GM18861 (cell line): Measurements from ENCODE around the gene WDR86.
A peak's percentile ranks its signal among the peaks of the same experiment; 100 is the strongest.

ENCODE experiments used
- ATAC-seq: cut with Tn5 transposase; IDR thresholded peaks from one replicate; pipeline ENCODE4 v1.9.1; 2021; ENCODE audit not compliant: unreplicated experiment

WDR86 gene

DNA sequence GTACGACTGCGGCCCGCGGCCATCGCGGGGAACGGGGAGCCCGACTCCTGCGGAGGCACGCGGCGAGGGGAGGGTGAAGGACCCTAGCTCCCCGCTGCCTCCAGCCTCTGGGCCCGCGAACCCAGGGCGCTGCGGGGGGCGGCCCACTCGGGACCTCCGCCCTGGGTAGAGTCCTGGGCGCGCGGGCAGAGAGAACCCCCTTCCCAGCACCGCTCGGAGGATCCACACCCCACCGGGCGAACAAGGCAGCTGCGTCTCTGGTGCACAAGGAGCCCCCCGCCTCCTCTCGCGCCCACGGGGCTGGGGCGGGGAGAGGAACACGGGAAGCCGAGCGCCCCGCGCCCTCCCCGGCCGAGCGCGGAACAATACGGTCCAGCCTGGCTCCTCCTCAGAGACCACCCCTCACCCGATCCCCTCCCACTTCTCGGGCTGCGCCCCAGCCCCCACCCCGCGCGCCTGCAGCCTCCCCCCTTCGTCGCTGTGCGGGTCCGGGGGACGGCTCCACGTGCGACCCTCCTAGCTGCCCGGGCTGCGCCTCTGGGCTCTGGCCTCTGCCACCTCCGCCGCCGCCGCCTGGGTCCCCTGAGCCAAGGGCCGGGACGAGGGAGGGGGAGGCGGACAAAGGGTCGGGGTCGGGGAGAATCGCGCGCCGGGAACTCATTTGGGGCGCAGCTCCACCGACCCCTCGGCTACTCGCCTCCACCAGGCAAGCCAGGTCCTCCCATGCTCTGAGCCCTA lies at the start of gene WDR86:
Gene WDR86, minus strand, starts transcription at position 372 of the 738 bp plus-strand sequence. CDS start 449 bp downstream, outside the sequence.
- no peak for ATAC-seq

DNA sequence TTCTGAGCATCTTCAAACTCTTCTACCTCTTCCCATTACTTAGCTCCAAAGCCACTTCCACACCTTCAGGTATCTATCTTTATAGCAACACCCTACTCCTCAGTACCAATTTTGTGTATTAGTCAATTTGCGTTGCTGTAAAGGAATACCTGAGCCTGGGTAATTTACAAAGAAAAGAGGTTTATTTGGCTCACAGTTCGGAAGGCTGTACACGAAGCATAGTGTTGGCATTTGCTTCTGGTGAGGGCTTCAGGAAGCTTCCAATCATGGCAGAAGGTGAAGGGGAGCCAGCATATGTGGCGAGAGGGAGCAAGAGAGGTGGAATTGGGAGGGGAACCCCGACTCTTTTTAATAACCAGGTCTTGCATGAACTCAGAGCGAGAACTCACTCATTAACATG lies 47.7 kb upstream of the WDR86 start:
- no peak for ATAC-seq

GRCh38 chr7:151456782-151457181 lies 46.9 kb upstream of the WDR86 start:
- no peak for ATAC-seq

DNA sequence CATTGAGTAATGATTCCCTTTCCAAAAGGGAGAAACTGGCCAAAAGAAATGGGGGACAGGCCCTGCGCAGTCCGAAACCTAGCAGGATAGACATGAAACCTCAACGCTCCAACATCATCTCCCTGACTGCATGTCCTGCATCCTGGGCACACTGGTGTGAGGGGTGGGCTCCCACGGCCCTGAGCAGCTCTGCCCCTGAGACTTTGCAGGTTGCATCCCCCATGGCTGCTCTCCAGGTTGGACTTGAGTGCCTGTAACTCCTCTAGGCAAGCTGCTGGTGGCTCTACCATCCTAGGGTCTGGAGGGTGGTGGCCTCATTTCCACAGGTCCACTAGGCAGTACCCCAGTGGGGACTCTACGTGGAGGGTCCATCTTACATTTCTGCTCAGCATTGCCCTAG lies 46.4 kb upstream of the WDR86 start:
- no peak for ATAC-seq

DNA sequence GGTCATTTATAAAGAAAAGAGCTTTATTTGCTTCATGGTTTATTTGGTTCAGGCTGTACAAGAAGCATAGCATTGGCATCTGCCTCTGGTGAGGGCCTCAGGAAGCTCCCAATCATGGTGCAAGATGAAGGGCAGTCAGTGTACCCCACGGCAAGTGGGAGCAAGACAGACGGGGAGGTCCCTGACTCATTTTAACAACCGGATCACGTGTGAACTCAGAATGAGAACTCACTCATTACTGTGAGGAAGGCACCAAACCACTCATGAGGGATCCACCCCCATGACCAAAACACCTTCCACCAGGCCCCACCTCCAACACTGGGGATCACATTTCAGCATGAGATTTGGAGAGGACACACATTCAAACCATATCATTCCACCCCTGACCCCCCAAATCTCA lies 45.9 kb upstream of the WDR86 start:
- ATAC-seq = no peak

DNA sequence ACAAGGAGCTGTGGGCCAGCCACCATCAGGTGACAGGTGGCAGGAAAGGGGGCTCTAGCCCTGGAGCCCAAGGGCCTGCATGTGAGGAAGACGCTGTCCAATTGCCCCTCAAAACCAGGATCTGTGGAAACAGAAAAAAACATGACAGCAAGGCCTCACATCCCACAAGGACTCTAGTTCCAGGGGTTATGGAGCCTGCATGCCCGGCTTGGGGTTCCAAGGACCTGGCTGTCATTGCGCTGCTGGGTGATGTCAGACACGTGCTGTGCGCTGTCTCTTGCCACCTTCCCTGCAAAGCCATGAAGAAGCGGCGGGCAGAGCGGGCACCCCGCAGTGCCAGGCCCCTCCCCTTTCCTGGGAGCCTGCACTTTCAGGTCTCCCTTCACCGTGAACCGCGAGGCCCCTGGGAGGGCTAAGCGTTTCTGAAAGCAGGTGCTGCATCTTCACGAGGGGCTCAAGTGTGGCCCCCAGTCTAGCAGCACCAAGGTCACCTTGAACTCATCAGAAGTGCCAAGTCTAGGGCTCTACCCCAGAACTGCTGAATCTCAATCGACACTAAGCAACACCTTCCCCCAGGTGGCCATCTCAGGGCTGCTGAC lies 45.2 kb upstream of the WDR86 start:
- ATAC-seq = no peak

- ATAC-seq = no peak
Measured at GRCh38 chr7:151454305-151454704, 44.5 kb upstream of the WDR86 start.

DNA sequence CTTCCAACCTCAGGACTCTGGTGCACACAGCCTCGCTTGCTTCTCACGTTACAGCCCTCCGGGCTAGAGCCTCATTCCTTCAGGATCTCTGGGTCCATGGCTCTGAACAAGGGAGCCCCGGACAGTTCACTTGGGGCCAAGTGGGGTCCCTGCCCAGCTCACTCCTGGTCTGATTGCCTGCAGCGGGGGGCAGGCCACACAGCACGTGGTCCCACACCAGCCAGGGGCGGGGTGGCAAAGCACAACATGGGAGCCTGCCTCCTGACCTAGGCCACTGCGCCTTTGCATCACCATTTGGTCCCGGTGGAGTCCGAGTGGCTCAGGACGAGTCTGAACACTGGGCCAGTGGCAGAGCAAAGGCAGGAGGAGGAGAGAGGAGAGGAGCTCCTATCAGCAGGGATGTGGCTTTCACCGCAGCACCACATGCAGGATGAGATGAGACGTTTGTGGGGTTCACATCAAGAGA lies 43.5 kb upstream of the WDR86 start:
- ATAC-seq = no peak

- ATAC-seq = no peak
Measured at GRCh38 chr7:151452680-151453325, 43.0 kb upstream of the WDR86 start.

DNA sequence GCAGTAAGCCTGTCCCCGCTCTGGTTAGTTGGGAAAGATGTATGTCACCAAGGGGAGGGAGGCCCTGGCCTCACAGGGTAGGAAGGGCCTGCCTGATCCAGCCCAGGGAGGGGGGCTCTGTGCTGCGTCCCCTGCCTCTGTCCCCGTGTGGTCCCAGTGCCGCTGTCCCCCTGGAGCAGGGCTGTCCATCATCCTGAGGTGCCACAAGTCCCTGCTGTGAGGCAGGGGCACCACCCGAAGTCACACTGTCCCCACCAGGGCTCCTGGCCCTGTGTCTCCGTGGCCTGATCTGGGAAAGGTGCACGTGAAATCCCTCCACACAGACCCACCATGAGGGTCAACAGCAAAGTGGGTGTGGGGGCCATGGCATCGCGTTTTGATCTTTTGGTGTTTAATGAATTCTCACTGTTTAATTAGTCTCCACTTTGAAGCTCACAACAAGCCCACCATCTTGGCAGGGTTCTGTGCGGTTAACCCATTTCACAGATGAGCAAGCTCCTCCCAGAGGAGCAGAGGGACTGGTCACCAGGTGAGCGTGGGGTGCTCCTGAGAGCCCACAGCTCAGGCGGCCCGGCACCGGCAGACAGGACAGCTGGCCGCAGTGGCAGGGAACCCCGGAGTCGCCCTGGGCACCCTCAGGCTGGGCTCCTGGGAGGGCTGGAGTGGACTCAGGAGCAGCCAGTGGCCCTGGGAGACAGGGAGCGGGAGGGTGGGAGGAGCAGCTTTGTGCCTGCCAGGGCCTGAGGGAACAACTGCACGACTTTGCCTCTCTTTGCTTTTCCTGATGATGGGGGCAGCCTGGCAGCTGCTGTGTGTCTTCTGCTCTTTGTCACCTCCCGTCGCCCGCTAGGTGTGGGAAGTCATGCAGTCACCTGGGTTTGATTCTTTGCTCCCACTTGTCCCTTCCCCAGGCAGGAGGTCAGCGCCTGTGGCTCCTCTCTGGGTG lies 42.1 kb upstream of the WDR86 start:
- no peak for ATAC-seq

- no peak for ATAC-seq
Measured at GRCh38 chr7:151451156-151451555, 41.3 kb upstream of the WDR86 start.

GRCh38 chr7:151449990-151450389 lies 40.2 kb upstream of the WDR86 start:
- no peak for ATAC-seq

DNA sequence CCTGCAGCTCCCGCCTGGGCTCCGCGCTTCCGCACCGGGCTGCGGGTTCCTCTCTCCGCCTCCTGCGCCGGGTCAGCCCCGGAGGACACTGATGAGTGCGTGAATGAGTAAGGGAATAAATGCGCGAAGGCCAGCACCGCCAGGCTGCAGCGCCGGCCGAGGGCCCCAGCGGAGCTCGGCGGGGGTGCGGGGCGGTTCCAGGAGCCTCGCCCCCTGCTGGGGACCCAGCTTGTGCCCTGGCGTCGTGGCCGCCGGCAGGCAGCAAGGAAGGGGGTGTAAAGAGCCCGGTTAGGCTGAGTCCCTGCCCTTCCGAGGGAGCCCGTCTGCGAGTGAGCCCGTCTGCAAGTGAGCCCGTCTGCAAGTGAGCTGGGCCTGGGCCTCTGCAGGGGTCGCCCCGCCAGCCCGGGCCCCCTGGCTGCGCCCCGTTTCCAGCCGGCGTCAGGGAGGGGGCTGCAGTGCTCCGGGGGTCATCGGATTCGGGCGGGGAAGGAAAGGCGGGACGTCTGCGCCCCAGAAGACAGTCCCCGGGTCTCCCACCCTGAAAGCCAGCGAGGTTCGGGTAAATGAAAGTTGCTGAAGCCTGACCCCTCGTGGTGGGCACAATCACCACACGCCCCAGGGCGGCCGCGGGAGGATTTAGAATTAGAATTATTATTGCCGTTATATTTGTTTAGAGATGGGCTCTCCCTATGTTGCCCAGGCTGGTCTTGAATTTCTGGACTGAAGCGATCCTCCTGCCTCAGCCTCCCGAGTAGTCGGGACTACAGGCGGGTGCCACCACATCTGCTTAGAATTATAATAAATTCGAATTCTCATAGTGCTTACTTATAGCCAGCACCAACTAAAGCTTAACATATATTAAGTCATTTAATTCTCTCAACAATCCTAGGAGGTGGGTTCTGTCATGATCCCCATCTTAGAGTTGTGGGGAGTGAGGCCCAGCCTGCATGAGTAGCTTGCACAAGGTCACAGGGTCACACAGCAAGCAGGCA lies 38.7 kb upstream of the WDR86 start:
- peak; percentile 78 for ATAC-seq

DNA sequence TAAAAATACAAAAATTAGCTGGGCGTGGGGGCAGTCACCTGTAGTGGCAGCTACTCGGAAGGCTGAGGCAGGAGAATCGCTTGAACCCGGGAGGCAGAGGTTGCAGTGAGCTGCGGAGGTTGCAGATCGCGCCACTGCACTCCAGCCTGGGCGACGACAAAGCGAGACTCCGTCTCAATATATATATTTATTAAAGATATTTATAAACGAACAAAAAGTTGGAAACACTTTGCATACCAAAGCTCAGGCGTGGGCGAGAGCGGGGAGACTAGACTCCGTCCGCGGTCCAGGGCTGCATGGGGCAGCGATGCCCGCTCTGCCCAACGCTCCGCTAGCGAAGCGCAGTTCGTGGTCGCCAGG lies 38.0 kb upstream of the WDR86 start:
- no peak for ATAC-seq

- ATAC-seq = no peak
Measured at GRCh38 chr7:151447312-151447711, 37.5 kb upstream of the WDR86 start.

GRCh38 chr7:151446412-151446811 lies 36.6 kb upstream of the WDR86 start:
- no peak for ATAC-seq

DNA sequence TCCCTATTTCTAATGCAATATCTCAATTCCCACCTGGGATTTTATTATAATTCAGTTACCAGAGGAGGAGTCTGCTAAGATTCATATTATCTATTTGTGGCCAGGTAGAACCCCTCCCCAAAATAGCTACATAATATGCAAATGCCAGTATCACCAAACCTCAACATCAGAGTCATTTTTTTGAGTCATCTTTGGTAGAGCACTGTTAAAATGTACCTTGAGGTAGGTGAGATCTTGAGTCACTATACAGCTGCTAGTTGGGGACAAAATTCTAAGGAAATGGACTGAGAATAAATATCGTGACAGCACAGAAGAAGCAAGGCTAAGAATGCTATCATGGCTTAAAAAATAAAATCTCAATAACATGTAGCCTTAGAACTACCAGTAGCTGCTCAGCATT lies 34.8 kb upstream of the WDR86 start:
- ATAC-seq = no peak

- ATAC-seq = no peak
Measured at GRCh38 chr7:151442776-151443496, 33.1 kb upstream of the WDR86 start.

GRCh38 chr7:151440799-151441445 lies 31.1 kb upstream of the WDR86 start:
- ATAC-seq = no peak
